Stimulated activated CD4-positive, alpha-beta T cell treated with anti-CD3 and anti-CD28 coated beads, Interleukin-4, amount 100 ng/mL, for 4 hours (primary cell): ENCODE measurements around the gene FOLR2.

Experiments used
- DNase-seq, 2 experiments: peaks; one replicate each; pipeline ENCODE4 v3.0.0-alpha.2; 2020

FOLR2 gene

GRCh38 chr11:72230764-72231365 lies 14.3 kb downstream of the FOLR2 start:
- DNase-seq: no peak

GRCh38 chr11:72231396-72232259 lies 15.0 kb downstream of the FOLR2 start:
- no peak for DNase-seq

- no peak for DNase-seq
These were observed 15.9 kb downstream of the FOLR2 start for GRCh38 chr11:72232260-72233055.

GRCh38 chr11:72233056-72233772 lies 16.6 kb downstream of the FOLR2 start:
- DNase-seq: no peak

GRCh38 chr11:72233773-72234513 lies 17.3 kb downstream of the FOLR2 start:
- no peak for DNase-seq

GRCh38 chr11:72234514-72234830 lies 17.9 kb downstream of the FOLR2 start:
- DNase-seq: no peak

- DNase-seq: no peak
These were observed 18.3 kb downstream of the FOLR2 start for GRCh38 chr11:72234920-72235319.

GRCh38 chr11:72235351-72236057 lies 18.9 kb downstream of the FOLR2 start:
- DNase-seq: no peak

GRCh38 chr11:72236083-72236697 lies 19.6 kb downstream of the FOLR2 start:
- no peak for DNase-seq

GRCh38 chr11:72236774-72237111 lies 20.1 kb downstream of the FOLR2 start:
- DNase-seq: no peak

GRCh38 chr11:72237112-72237931 lies 20.7 kb downstream of the FOLR2 start:
- no peak for DNase-seq

GRCh38 chr11:72238040-72238450 lies 21.5 kb downstream of the FOLR2 start:
- peak; percentile 32 to 43 for DNase-seq

GRCh38 chr11:72238492-72239312 lies 22.1 kb downstream of the FOLR2 start:
- DNase-seq: no peak

- DNase-seq: no peak
These were observed 22.8 kb downstream of the FOLR2 start for GRCh38 chr11:72239313-72239848.

- DNase-seq: no peak
These were observed 23.4 kb downstream of the FOLR2 start for GRCh38 chr11:72239849-72240460.

GRCh38 chr11:72240461-72241290 lies 24.1 kb downstream of the FOLR2 start:
- DNase-seq: no peak

GRCh38 chr11:72241291-72241781 lies 24.7 kb downstream of the FOLR2 start:
- DNase-seq: no peak

GRCh38 chr11:72242141-72242540 lies 25.5 kb downstream of the FOLR2 start:
- DNase-seq: no peak
